ENCODE measurements around the gene COIL. TPM values are rescaled to one million over a fixed set of nuclear protein-coding genes. Genes with fewer than 3 reads are reported as not detected.

COIL gene
- total RNA-seq, 4 donors from 2014 or later = 8.2 to 15.2 (median 10.0) TPM

DNA sequence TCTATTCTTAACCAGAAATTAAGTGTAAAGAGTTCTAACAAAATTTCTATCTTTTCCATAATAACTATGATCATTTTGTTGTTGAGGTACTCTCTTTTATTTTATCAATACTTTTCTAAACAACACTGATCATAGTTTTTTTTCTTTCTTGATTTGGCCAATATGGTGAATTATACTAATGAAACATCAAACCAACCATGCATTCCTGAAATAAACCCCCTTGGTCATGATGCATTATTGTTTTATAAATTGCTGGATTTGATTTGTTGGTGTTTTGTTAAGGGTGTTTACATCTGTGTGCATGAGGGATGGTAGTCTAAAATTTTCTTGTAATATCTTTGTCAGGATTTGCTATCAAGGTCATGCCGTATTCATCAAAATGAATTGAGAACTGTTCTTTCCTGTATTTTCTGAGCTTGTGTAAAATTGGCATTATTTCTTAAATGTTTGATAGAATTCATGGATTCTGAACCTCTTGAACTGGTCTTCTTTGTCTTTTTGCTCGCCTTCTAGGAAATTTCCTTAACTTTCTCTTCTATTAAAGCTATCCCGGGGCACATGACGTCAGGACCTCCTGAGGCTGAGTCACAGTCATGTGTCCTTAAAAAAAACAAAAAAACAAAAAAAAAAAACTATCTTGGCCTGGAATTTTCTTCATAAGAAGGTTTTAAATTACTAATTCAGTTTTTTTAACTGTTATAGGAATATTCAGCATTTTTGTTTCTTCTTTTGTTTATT, 43.1 kb downstream of the COIL start:
- TF ChIP-seq, protein P1, sequence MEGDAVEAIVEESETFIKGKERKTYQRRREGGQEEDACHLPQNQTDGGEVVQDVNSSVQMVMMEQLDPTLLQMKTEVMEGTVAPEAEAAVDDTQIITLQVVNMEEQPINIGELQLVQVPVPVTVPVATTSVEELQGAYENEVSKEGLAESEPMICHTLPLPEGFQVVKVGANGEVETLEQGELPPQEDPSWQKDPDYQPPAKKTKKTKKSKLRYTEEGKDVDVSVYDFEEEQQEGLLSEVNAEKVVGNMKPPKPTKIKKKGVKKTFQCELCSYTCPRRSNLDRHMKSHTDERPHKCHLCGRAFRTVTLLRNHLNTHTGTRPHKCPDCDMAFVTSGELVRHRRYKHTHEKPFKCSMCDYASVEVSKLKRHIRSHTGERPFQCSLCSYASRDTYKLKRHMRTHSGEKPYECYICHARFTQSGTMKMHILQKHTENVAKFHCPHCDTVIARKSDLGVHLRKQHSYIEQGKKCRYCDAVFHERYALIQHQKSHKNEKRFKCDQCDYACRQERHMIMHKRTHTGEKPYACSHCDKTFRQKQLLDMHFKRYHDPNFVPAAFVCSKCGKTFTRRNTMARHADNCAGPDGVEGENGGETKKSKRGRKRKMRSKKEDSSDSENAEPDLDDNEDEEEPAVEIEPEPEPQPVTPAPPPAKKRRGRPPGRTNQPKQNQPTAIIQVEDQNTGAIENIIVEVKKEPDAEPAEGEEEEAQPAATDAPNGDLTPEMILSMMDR (IDR thresholded peaks at IDR 0.05; ENCODE audit: low read depth) = no peak

- TF ChIP-seq, protein P1 (IDR thresholded peaks at IDR 0.05; ENCODE audit: low read depth) = no peak
Measured at GRCh38 chr17:56914581-56915273, 46.1 kb downstream of the COIL start.

GRCh38 chr17:56913867-56914580, 46.8 kb downstream of the COIL start, which contains the start of gene TRIM25:
TSS of gene TRIM25 (minus strand) at chr17:56914049. CDS start at chr17:56913988, 61 bp downstream.
- TF ChIP-seq, protein P1 (IDR thresholded peaks at IDR 0.05; ENCODE audit: low read depth) = no peak

GRCh38 chr17:56913353-56913866, 47.4 kb downstream of the COIL start:
- TF ChIP-seq, protein P1 (IDR thresholded peaks at IDR 0.05; ENCODE audit: low read depth) = no peak

DNA sequence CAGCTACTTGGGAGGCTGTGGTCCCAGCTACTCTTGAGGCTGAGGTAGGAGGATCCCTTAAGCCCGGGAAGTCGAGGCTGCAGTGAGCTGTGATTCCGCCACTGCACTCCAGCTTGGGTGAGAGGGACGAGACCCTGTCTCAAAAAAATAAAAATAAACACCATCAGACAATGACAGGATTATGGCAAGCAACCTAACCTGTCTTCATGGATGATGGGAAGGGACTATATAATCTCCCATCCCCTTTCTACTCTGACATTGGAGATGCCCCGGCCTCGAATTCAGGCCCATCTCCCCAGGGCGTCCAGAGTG, 47.9 kb downstream of the COIL start:
- TF ChIP-seq, protein P1 (IDR thresholded peaks at IDR 0.05; ENCODE audit: low read depth) = no peak

DNA sequence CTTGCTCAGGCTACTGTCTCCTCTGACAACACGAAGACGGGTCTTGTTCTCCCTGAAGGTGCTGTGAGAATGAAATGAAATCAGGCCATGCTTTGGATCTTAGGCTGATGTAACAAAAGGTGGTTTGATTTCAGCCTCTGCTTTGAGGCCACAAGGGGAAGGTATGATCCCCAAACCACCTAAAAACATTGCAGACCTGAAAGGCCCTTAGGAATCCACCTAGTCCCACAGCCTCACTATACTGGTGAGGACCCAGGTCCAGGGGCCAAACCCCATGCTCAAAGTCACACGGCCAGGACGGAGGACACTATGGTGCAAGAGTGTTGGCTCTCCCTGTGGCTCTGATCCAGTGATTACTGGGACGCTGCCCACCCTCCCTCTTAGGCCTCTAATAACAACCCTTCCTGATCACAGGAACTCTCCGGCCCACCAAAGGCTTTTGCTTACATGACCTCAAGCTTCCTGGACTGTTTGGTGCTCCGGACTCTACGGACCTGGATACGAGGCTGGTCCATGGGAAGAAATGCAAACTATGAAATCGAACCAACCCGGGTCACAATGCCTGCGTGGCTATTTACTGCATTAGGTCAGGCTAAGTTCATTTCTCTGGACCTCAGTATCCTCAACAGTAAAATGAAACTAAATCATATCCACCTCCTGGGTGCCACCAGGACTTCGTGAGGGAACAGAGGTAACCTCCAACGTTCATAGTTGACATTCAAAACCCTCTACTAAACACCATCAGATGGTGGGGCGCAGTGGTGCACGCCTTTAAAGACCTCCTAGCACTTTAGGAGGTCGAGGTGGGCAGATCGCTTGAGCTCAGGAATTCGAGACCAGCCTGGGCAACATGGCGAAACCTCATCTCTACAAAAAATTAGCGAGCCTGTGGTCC, 48.5 kb downstream of the COIL start:
- TF ChIP-seq, protein P1 (IDR thresholded peaks at IDR 0.05; ENCODE audit: low read depth) = no peak

Measured in subcutaneous adipose tissue (tissue), 4 donors.